ENCODE results near the gene MSLN. TPM values are rescaled to one million over a fixed set of nuclear protein-coding genes. Genes with fewer than 3 reads are reported as not detected.

Gene MSLN
- total RNA-seq, 2 donors from 2014 or later: 0.74 to 7.3 TPM

DNA sequence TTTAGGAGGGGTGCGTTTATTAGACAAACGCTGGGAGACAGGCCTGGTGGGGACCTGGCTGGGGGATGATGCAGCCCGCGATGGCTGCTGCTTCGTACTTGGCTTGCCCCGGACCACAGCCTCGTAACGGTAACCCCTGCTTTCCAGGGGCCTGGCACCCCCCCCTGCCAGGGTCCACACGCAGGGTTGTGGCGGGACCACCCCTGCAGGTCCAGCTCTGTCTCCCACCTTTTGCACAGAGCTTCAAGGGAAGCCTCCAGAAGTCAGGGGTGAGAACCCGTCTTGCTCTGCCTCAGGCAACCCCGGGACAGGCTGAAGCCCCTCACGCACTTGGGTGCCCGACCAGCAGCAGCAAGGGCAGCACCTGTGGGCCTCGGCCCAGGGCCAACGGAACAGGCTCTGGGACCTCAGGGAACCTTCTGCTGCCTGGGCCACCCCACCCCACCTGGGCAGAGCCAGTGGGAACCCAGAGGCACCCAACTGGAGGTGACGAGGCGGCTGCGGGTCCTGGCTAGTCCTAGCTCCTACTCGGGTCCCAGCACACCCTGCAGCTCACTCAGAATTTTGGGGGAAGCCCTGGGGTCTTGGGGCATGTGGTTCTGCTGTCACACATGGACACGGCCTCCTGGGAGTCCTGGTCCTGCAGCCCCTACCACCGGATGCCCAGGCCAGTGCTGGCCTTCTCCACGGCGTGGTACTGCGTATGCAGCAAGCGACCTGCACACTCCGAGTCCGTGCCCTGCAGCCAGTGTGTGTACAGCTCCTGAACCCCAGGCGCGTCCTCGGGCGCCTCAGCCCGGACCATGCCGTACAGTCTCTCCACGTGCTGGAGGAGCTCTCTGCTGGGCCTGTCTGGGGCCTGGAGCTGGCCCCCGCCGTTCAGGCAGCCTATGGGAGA, 30.5 kb upstream of the MSLN start:
- intact Hi-C loops (cut with DNase I): no loop called here
- TF ChIP-seq, protein P1, sequence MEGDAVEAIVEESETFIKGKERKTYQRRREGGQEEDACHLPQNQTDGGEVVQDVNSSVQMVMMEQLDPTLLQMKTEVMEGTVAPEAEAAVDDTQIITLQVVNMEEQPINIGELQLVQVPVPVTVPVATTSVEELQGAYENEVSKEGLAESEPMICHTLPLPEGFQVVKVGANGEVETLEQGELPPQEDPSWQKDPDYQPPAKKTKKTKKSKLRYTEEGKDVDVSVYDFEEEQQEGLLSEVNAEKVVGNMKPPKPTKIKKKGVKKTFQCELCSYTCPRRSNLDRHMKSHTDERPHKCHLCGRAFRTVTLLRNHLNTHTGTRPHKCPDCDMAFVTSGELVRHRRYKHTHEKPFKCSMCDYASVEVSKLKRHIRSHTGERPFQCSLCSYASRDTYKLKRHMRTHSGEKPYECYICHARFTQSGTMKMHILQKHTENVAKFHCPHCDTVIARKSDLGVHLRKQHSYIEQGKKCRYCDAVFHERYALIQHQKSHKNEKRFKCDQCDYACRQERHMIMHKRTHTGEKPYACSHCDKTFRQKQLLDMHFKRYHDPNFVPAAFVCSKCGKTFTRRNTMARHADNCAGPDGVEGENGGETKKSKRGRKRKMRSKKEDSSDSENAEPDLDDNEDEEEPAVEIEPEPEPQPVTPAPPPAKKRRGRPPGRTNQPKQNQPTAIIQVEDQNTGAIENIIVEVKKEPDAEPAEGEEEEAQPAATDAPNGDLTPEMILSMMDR (IDR thresholded peaks at IDR 0.05): no peak
- TF ChIP-seq POLR2AphosphoS5 (IDR thresholded peaks at IDR 0.05) (no peak), POLR2A (IDR thresholded peaks at IDR 0.05) (no peak)
- no peak for DNase-seq (ENCODE audit: low spot score)
- H3K4me3 ChIP-seq: no peak overlapping the region
- H3K36me3 ChIP-seq: peaks cover 0 to 14% of the 10 kb centered on the region in 2 donors
- peaks cover 18% of the 10 kb centered on the region for H3K4me1 ChIP-seq (replicated peaks)
- WGBS: 81% methylated on average over 34 of the region's 37 CpGs
- no peaks in the 10 kb centered on the region for H3K27me3 ChIP-seq (replicated peaks; ENCODE audit: insufficient read depth)
- H3K9me3 ChIP-seq: no peaks in the 10 kb centered on the region
- no peak overlapping the region for H3K27ac ChIP-seq

DNA sequence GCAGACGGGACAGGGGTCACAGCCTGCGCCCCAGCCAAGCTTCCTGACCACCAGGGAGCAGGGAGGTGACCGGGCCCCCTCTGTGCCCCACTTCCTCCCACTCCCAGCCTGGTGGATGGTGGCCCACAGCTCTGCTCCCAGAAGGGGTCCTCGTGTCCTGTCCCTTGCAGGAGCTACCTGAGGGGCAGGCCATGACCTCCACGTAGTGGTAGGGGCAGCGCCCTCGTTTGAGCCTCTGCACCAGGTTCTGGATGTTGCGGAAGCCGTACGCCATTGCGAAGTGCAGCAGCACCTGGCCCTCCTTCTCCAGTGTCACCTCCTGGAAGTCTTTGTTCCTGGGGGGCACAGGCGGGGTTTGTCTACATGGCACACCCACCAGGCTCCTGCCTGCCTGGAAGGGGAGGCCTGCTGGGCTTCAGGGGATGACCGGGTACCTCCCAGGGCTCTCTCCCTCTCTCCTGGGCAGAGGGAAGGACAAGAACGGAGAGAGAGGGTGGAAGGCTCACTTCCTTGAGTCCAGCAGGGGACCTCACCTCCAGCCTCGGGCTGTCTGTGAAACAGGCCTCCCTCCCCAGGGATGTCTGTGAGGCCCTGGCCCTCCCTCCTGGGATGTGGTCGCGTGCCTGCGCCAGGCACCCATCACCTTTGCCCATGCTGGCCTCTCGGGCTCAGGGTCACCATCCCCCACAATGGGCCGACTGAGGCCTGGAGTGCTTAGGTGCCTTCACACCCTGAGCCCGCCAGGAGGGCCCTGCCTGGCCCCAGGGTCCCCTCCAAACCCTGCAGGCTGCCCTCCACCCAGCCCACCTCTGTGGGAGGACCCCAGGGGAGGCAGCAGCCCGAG, 29.6 kb upstream of the MSLN start:
- intact Hi-C loops (cut with DNase I): no loop called here
- Histone ChIP-seq H3K27ac (no peak overlapping the region), H3K4me1 (replicated peaks) (peaks cover 18% of the 10 kb centered on the region), H3K4me3 (no peak overlapping the region), H3K36me3 (peaks cover 0 to 14% of the 10 kb centered on the region in 2 donors), H3K27me3 (replicated peaks; ENCODE audit: insufficient read depth) (no peaks in the 10 kb centered on the region), H3K9me3 (no peaks in the 10 kb centered on the region)
- 86% methylated on average over 22 of the region's 22 CpGs for WGBS
- no peak for DNase-seq (ENCODE audit: low spot score)
- TF ChIP-seq POLR2AphosphoS5 (IDR thresholded peaks at IDR 0.05) (no peak), POLR2A (IDR thresholded peaks at IDR 0.05) (no peak)
- TF ChIP-seq, protein P1 (IDR thresholded peaks at IDR 0.05): no peak

DNA sequence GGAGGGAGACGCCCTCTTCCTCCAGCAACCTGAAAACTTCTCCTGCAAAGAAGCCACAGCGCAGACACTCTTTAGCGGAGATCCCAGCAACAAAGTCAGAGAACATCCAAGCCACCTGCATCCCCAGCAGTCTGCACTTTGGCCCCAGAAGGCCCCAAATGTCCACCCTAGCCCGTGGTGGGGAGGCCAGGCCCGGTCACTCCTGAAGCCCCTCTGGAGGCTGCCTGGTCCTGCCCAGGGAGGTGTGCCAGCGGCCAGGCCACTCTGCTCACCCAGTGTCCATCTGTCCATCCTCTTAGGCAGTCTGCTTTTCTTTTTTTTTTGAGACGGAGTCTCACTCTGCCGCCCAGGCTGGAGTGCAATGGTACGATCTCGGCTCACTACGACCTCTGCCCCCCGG, 28.2 kb upstream of the MSLN start:
- WGBS: 94% methylated on average over 12 of the region's 12 CpGs
- H3K36me3 ChIP-seq: peaks cover 0 to 14% of the 10 kb centered on the region in 2 donors
- H3K4me3 ChIP-seq: no peak overlapping the region
- no peak overlapping the region for H3K27ac ChIP-seq
- no peaks in the 10 kb centered on the region for H3K9me3 ChIP-seq
- no peaks in the 10 kb centered on the region for H3K27me3 ChIP-seq (replicated peaks; ENCODE audit: insufficient read depth)
- no peak for DNase-seq (ENCODE audit: low spot score)
- H3K4me1 ChIP-seq (replicated peaks): peaks cover 14% of the 10 kb centered on the region
- no peak for TF ChIP-seq POLR2A (IDR thresholded peaks at IDR 0.05)
- TF ChIP-seq, protein P1 (IDR thresholded peaks at IDR 0.05): no peak
- no peak for TF ChIP-seq POLR2AphosphoS5 (IDR thresholded peaks at IDR 0.05)
- intact Hi-C loops (cut with DNase I): no loop called here

DNA sequence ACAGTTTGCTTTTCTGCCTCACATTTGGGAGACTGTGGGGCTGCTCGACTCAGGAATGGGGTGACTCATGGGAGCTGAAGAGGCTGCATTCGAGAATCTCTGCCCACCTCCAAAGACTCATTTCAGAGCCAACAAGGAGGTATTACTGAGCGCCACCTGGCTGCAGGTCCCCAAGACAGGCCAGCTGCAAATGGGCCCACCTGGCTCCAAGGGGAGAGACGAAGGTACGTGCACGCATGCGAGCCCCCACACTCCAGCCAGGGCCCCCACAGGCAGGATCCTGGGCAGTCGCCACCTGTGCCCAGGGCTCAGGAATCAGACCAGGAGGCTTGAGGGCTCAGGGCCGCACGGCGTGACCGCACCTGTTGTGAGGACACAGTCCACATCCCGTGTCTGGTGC, 27.6 kb upstream of the MSLN start:
- no peak for DNase-seq (ENCODE audit: low spot score)
- no peak overlapping the region for H3K27ac ChIP-seq
- 86% methylated on average over 13 of the region's 13 CpGs for WGBS
- H3K4me3 ChIP-seq: no peak overlapping the region
- H3K36me3 ChIP-seq: peaks cover 0 to 14% of the 10 kb centered on the region in 2 donors
- no peaks in the 10 kb centered on the region for H3K9me3 ChIP-seq
- TF ChIP-seq POLR2A (IDR thresholded peaks at IDR 0.05) (no peak), POLR2AphosphoS5 (IDR thresholded peaks at IDR 0.05) (no peak)
- TF ChIP-seq, protein P1 (IDR thresholded peaks at IDR 0.05): no peak
- intact Hi-C loops (cut with DNase I): no loop called here
- peaks cover 8% of the 10 kb centered on the region for H3K4me1 ChIP-seq (replicated peaks)
- no peaks in the 10 kb centered on the region for H3K27me3 ChIP-seq (replicated peaks; ENCODE audit: insufficient read depth)
